Endodermal cell (in vitro differentiated cells): ENCODE data around the gene SRRT. TPM values are rescaled to one million over a fixed set of nuclear protein-coding genes. Genes with fewer than 3 reads are reported as not detected.

Experiments
- DNase-seq: peaks from one replicate; pipeline ENCODE4 v3.0.0-alpha.2; 2017
- H3K27ac ChIP-seq: 2 replicates; pipeline ENCODE4 v1.5.1; 2013; ENCODE audit warnings: mild to moderate bottlenecking, low read depth, low read length, moderate library complexity
- H3K27me3 ChIP-seq: 2 replicates; pipeline ENCODE4 v1.6.1; 2013; ENCODE audit warnings: mild to moderate bottlenecking, low read length, moderate library complexity; ENCODE audit not compliant: insufficient read depth, control insufficient read depth, poor library complexity, severe bottlenecking
- H3K36me3 ChIP-seq: 2 replicates; pipeline ENCODE4 v1.7.0; 2013; ENCODE audit warnings: mild to moderate bottlenecking, low read length, moderate library complexity; ENCODE audit not compliant: control insufficient read depth, insufficient read depth
- H3K4me1 ChIP-seq: one replicate; pipeline ENCODE4 v1.7.0; 2013; ENCODE audit warnings: low read length; ENCODE audit not compliant: control insufficient read depth, insufficient read depth
- H3K4me3 ChIP-seq: 2 replicates; pipeline ENCODE4 v1.5.1; 2013; ENCODE audit warnings: mild to moderate bottlenecking, low read length, moderate library complexity
- H3K9ac ChIP-seq: 2 replicates; pipeline ENCODE4 v1.6.1; 2013; ENCODE audit warnings: mild to moderate bottlenecking, low read length, moderate library complexity; ENCODE audit not compliant: poor library complexity, severe bottlenecking; ENCODE audit errors: extremely low read depth
- H3K9me3 ChIP-seq: 2 replicates; pipeline ENCODE4 v1.6.1; 2013; ENCODE audit warnings: mild to moderate bottlenecking, low read length, moderate library complexity; ENCODE audit not compliant: control insufficient read depth
- H3K27ac Mint-ChIP-seq: 2 replicates; pipeline ENCODE4 v1.8.0; 2020; ENCODE audit warnings: mixed read lengths
- H3K27me3 Mint-ChIP-seq: 2 replicates; pipeline ENCODE4 v1.8.0; 2021; ENCODE audit warnings: mild to moderate bottlenecking, mixed read lengths; ENCODE audit not compliant: insufficient read depth
- H3K36me3 Mint-ChIP-seq: 2 replicates; pipeline ENCODE4 v1.8.0; 2020; ENCODE audit warnings: low read depth, mixed read lengths
- H3K4me1 Mint-ChIP-seq: 2 replicates; pipeline ENCODE4 v1.8.0; 2020; ENCODE audit warnings: mixed read lengths
- H3K4me3 Mint-ChIP-seq: 2 replicates; pipeline ENCODE4 v1.8.0; 2020; ENCODE audit warnings: mild to moderate bottlenecking, moderate library complexity, mixed read lengths
- H3K9me3 Mint-ChIP-seq: 2 replicates; pipeline ENCODE4 v1.8.0; 2020; ENCODE audit warnings: mild to moderate bottlenecking, mixed read lengths
- WGBS, 2 experiments: methylation state at CpG; one replicate each; pipeline versions ENCODE4 v1.1.5 to v1.1.7; 2013; ENCODE audit warnings: missing lambda C conversion rate in 2 of 2, mixed read lengths in 1 of 2; ENCODE audit not compliant: insufficient coverage in 1 of 2, insufficient read length in 1 of 2; 5-methylcytosine and 5-hydroxymethylcytosine counted together
- total RNA-seq, 2 donors: library from RNA; stranded (reverse); fragmentation: NEBNext Ultra II Directional in 1 of 2; extraction: Animal tissue kit (Norgen Biotek cat#: 25700) in 1 of 2; gene quantifications; 2 replicates in 1 of 2; 3 replicates in 1 of 2; pipeline ENCODE4 v1.2.1, GENCODE V29; 2021
- TF ChIP-seq, protein P1 (sequence below): fragments of 200-600 bp; sonication (generic); conservative IDR thresholded peaks from 2 replicates; pipeline ENCODE4 v1.5.0; 2021; ENCODE audit warnings: antibody characterized with exemption, mild to moderate bottlenecking

Gene SRRT
- total RNA-seq, 2 donors from 2014 or later: 186 to 236 TPM

- Mint-ChIP-seq H3K36me3 (peaks cover 24% of the 10 kb centered on the region), H3K27me3 (no peaks in the 10 kb centered on the region), H3K4me3 (no peak overlapping the region), H3K9me3 (no peaks in the 10 kb centered on the region), H3K4me1 (peaks cover 7% of the 10 kb centered on the region), H3K27ac (peak overlapping the region; percentile 24)
- TF ChIP-seq, protein P1, sequence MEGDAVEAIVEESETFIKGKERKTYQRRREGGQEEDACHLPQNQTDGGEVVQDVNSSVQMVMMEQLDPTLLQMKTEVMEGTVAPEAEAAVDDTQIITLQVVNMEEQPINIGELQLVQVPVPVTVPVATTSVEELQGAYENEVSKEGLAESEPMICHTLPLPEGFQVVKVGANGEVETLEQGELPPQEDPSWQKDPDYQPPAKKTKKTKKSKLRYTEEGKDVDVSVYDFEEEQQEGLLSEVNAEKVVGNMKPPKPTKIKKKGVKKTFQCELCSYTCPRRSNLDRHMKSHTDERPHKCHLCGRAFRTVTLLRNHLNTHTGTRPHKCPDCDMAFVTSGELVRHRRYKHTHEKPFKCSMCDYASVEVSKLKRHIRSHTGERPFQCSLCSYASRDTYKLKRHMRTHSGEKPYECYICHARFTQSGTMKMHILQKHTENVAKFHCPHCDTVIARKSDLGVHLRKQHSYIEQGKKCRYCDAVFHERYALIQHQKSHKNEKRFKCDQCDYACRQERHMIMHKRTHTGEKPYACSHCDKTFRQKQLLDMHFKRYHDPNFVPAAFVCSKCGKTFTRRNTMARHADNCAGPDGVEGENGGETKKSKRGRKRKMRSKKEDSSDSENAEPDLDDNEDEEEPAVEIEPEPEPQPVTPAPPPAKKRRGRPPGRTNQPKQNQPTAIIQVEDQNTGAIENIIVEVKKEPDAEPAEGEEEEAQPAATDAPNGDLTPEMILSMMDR: no peak
- 94 to 98% methylated on average over 7 to 10 of the region's 10 CpGs for WGBS, 2 experiments
- Histone ChIP-seq H3K36me3 (peaks cover 12% of the 10 kb centered on the region), H3K4me1 (no peaks in the 10 kb centered on the region), H3K9ac (no peak overlapping the region), H3K27ac (no peak overlapping the region), H3K9me3 (no peaks in the 10 kb centered on the region), H3K4me3 (no peak overlapping the region), H3K27me3 (no peaks in the 10 kb centered on the region)
- no peak for DNase-seq
Observed at GRCh38 chr7:100855515-100855914, 19.4 kb upstream of the SRRT start.

GRCh38 chr7:100856871-100857282 is 18.0 kb upstream of the SRRT start:
- WGBS, 2 experiments: 87 to 92% methylated on average over 12 to 16 of the region's 16 CpGs
- no peak overlapping the region for H3K27ac Mint-ChIP-seq

GRCh38 chr7:100859856-100860255 is 15.0 kb upstream of the SRRT start:
- peak overlapping the region; percentile 66 for H3K27ac Mint-ChIP-seq
- peaks cover 5% of the 10 kb centered on the region for H3K4me1 Mint-ChIP-seq
- H3K4me1 ChIP-seq: peaks cover 3% of the 10 kb centered on the region
- no peaks in the 10 kb centered on the region for H3K9me3 Mint-ChIP-seq
- no peak overlapping the region for H3K9ac ChIP-seq
- no peaks in the 10 kb centered on the region for H3K27me3 ChIP-seq
- H3K36me3 ChIP-seq: peaks cover 18% of the 10 kb centered on the region
- TF ChIP-seq, protein P1: no peak
- peaks cover 50% of the 10 kb centered on the region for H3K36me3 Mint-ChIP-seq
- H3K9me3 ChIP-seq: no peaks in the 10 kb centered on the region
- no peak overlapping the region for H3K27ac ChIP-seq
- no peak overlapping the region for H3K4me3 Mint-ChIP-seq
- WGBS, 2 experiments: 90 to 94% methylated on average over 13 to 15 of the region's 15 CpGs
- no peaks in the 10 kb centered on the region for H3K27me3 Mint-ChIP-seq
- H3K4me3 ChIP-seq: no peak overlapping the region
- DNase-seq: no peak

More at GRCh38 chr7:100856871-100857282, 18.0 kb upstream of the SRRT start:
- H3K36me3 ChIP-seq: peaks cover 18% of the 10 kb centered on the region
- H3K4me3 ChIP-seq: no peak overlapping the region
- no peaks in the 10 kb centered on the region for H3K4me1 ChIP-seq
- no peak overlapping the region for H3K9ac ChIP-seq
- Mint-ChIP-seq H3K4me3 (no peak overlapping the region), H3K36me3 (peaks cover 34% of the 10 kb centered on the region), H3K9me3 (no peaks in the 10 kb centered on the region), H3K4me1 (peaks cover 6% of the 10 kb centered on the region), H3K27me3 (no peaks in the 10 kb centered on the region)
- DNase-seq: peak; percentile 65
- no peaks in the 10 kb centered on the region for H3K9me3 ChIP-seq
- H3K27ac ChIP-seq: no peak overlapping the region
- TF ChIP-seq, protein P1: no peak
- no peaks in the 10 kb centered on the region for H3K27me3 ChIP-seq
